Nephron progenitor cell (in vitro differentiated cells): ENCODE data around the gene ASPM.

Experiments used
- DNase-seq: peaks from one replicate; pipeline ENCODE4 v3.0.0; 2021
- H3K27ac Mint-ChIP-seq: 2 replicates; pipeline ENCODE4 v1.8.0; 2021; ENCODE audit warnings: mild to moderate bottlenecking, moderate library complexity, mixed read lengths
- H3K27me3 Mint-ChIP-seq: 2 replicates; pipeline ENCODE4 v1.8.0; 2021; ENCODE audit warnings: mild to moderate bottlenecking, low read depth, mixed read lengths; ENCODE audit not compliant: poor library complexity
- H3K36me3 Mint-ChIP-seq: 2 replicates; pipeline ENCODE4 v1.8.0; 2021; ENCODE audit warnings: low read depth, mixed read lengths
- H3K4me1 Mint-ChIP-seq: 2 replicates; pipeline ENCODE4 v1.8.0; 2021; ENCODE audit warnings: mixed read lengths
- H3K4me3 Mint-ChIP-seq: 2 replicates; pipeline ENCODE4 v1.8.0; 2021; ENCODE audit warnings: mild to moderate bottlenecking, moderate library complexity, mixed read lengths
- H3K9me3 Mint-ChIP-seq: 2 replicates; pipeline ENCODE4 v1.8.0; 2021; ENCODE audit warnings: mild to moderate bottlenecking, moderate library complexity, mixed read lengths
- CTCF ChIP-seq: fragments of 200-600 bp; sonication (generic); IDR thresholded peaks from 2 replicates; pipeline ENCODE4 v1.5.0; 2021; ENCODE audit warnings: antibody characterized with exemption

The ASPM gene

GRCh38 chr1:197173571-197174507 is 27.4 kb upstream of the ASPM start:
- H3K27me3 Mint-ChIP-seq = no peaks in the 10 kb centered on the region
- peaks cover 22% of the 10 kb centered on the region for H3K36me3 Mint-ChIP-seq
- no peak overlapping the region for H3K27ac Mint-ChIP-seq
- no peaks in the 10 kb centered on the region for H3K4me1 Mint-ChIP-seq
- H3K4me3 Mint-ChIP-seq = no peak overlapping the region
- no peaks in the 10 kb centered on the region for H3K9me3 Mint-ChIP-seq
- no peak for TF ChIP-seq CTCF
- no peak for DNase-seq

- DNase-seq = no peak
- Mint-ChIP-seq H3K36me3 (peaks cover 21% of the 10 kb centered on the region), H3K4me1 (no peaks in the 10 kb centered on the region), H3K27me3 (no peaks in the 10 kb centered on the region), H3K27ac (no peak overlapping the region), H3K4me3 (no peak overlapping the region), H3K9me3 (no peaks in the 10 kb centered on the region)
- TF ChIP-seq CTCF = no peak
Observed at GRCh38 chr1:197171531-197171930, 25.1 kb upstream of the ASPM start.

GRCh38 chr1:197170538-197170937 is 24.1 kb upstream of the ASPM start:
- peaks cover 30% of the 10 kb centered on the region for H3K36me3 Mint-ChIP-seq
- no peaks in the 10 kb centered on the region for H3K4me1 Mint-ChIP-seq
- no peak for TF ChIP-seq CTCF
- H3K9me3 Mint-ChIP-seq = no peaks in the 10 kb centered on the region
- H3K27me3 Mint-ChIP-seq = no peaks in the 10 kb centered on the region
- H3K4me3 Mint-ChIP-seq = no peak overlapping the region
- no peak for DNase-seq
- H3K27ac Mint-ChIP-seq = peak overlapping the region; percentile 20

- H3K27ac Mint-ChIP-seq = no peak overlapping the region
- DNase-seq = no peak
- no peaks in the 10 kb centered on the region for H3K4me1 Mint-ChIP-seq
Observed at GRCh38 chr1:197159461-197159860, 13.0 kb upstream of the ASPM start.

GRCh38 chr1:197156692-197157091 is 10.2 kb upstream of the ASPM start:
- no peaks in the 10 kb centered on the region for H3K9me3 Mint-ChIP-seq
- no peak overlapping the region for H3K4me3 Mint-ChIP-seq
- H3K36me3 Mint-ChIP-seq = peaks cover 7% of the 10 kb centered on the region
- no peaks in the 10 kb centered on the region for H3K27me3 Mint-ChIP-seq
- H3K27ac Mint-ChIP-seq = no peak overlapping the region
- TF ChIP-seq CTCF = no peak
- DNase-seq = no peak
- H3K4me1 Mint-ChIP-seq = no peaks in the 10 kb centered on the region

More at GRCh38 chr1:197159461-197159860, 13.0 kb upstream of the ASPM start:
- Mint-ChIP-seq H3K27me3 (no peaks in the 10 kb centered on the region), H3K36me3 (peaks cover 7% of the 10 kb centered on the region), H3K4me3 (no peak overlapping the region), H3K9me3 (no peaks in the 10 kb centered on the region)
- no peak for TF ChIP-seq CTCF

- Mint-ChIP-seq H3K27ac (no peak overlapping the region), H3K27me3 (no peaks in the 10 kb centered on the region), H3K4me3 (no peak overlapping the region), H3K36me3 (no peaks in the 10 kb centered on the region), H3K4me1 (peaks cover 12% of the 10 kb centered on the region), H3K9me3 (no peaks in the 10 kb centered on the region)
- no peak for TF ChIP-seq CTCF
- DNase-seq = no peak
Observed at GRCh38 chr1:197152662-197153061, 6.2 kb upstream of the ASPM start.
